Measurements from ENCODE around the gene FOXO1.

GRCh38 chr13:40506592-40507446 is 159.6 kb downstream of the FOXO1 start:
- TF ChIP-seq, protein P1, sequence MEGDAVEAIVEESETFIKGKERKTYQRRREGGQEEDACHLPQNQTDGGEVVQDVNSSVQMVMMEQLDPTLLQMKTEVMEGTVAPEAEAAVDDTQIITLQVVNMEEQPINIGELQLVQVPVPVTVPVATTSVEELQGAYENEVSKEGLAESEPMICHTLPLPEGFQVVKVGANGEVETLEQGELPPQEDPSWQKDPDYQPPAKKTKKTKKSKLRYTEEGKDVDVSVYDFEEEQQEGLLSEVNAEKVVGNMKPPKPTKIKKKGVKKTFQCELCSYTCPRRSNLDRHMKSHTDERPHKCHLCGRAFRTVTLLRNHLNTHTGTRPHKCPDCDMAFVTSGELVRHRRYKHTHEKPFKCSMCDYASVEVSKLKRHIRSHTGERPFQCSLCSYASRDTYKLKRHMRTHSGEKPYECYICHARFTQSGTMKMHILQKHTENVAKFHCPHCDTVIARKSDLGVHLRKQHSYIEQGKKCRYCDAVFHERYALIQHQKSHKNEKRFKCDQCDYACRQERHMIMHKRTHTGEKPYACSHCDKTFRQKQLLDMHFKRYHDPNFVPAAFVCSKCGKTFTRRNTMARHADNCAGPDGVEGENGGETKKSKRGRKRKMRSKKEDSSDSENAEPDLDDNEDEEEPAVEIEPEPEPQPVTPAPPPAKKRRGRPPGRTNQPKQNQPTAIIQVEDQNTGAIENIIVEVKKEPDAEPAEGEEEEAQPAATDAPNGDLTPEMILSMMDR (IDR thresholded peaks at IDR 0.05): no peak
- TF ChIP-seq POLR2A (IDR thresholded peaks at IDR 0.05) (no peak), EP300 (IDR thresholded peaks at IDR 0.05) (no peak)
